PC-9 (cell line): ENCODE measurements around the gene BFSP2.

Source experiments
- EZH2 ChIP-seq: fragments of 200-600 bp; sonication (generic); IDR thresholded peaks from 2 replicates; pipeline ENCODE4 v1.8.0; 2017; ENCODE audit warnings: antibody characterized with exemption, low read depth
- TF ChIP-seq, protein P1 (sequence below): fragments of 200-600 bp; sonication (generic); conservative IDR thresholded peaks from 2 replicates; pipeline ENCODE4 v1.6.1; 2017; ENCODE audit warnings: mixed run types, antibody characterized with exemption, mild to moderate bottlenecking, moderate library complexity

DNA sequence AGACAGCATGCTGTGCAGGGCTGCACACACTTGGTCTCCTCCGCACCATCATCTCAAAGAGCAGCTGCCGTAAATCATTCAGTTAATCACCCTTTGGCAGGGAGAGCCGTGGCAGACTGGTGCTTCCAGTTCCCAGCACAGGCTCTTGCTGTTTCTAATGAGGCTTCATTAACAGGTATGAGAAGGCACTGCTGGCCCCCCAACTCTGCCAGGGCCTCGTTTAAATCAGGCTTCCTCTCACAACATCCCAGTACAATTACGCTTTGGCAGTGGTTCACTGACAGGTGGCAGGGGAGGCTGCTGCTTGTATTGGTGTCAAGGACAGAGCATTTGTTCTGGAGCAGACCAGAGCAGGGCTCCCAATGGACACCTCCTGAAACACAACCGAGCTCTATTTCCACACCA, 77.1 kb downstream of the BFSP2 start:
- TF ChIP-seq, protein P1, sequence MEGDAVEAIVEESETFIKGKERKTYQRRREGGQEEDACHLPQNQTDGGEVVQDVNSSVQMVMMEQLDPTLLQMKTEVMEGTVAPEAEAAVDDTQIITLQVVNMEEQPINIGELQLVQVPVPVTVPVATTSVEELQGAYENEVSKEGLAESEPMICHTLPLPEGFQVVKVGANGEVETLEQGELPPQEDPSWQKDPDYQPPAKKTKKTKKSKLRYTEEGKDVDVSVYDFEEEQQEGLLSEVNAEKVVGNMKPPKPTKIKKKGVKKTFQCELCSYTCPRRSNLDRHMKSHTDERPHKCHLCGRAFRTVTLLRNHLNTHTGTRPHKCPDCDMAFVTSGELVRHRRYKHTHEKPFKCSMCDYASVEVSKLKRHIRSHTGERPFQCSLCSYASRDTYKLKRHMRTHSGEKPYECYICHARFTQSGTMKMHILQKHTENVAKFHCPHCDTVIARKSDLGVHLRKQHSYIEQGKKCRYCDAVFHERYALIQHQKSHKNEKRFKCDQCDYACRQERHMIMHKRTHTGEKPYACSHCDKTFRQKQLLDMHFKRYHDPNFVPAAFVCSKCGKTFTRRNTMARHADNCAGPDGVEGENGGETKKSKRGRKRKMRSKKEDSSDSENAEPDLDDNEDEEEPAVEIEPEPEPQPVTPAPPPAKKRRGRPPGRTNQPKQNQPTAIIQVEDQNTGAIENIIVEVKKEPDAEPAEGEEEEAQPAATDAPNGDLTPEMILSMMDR: no peak
- TF ChIP-seq EZH2: no peak
